ENCODE measurements around the gene FBXW10B. TPM values are rescaled to one million over a fixed set of nuclear protein-coding genes. Genes with fewer than 3 reads are reported as not detected.
"Not testable (repeated sequence)": the region's sequence is repeated elsewhere in the genome, so short reads cannot be mapped to it uniquely, and the experiment has no call there.

Gene FBXW10B
- total and polyA plus RNA-seq, 4 donors, result 0.10 to 0.59 (median 0.42) TPM; not detected in 1

- H3K9me3 ChIP-seq (ENCODE audit: control insufficient read depth in 4 of 4, low read length in 3 of 4); H3K9ac ChIP-seq (ENCODE audit: low read depth in 1 of 2, low read length in 2 of 2); H3K36me3 ChIP-seq (ENCODE audit: control insufficient read depth in 4 of 4, insufficient read depth in 3 of 4, low read depth in 1 of 4, low read length in 3 of 4); H3K27ac ChIP-seq (ENCODE audit: low read depth in 1 of 2, low read length in 2 of 2); DNase-seq (ENCODE audit: low spot score); H3K4me3 ChIP-seq (ENCODE audit: low read depth in 1 of 3, low read length in 3 of 3); H3K4me1 ChIP-seq (ENCODE audit: control insufficient read depth in 4 of 4, insufficient read depth in 4 of 4, low read length in 3 of 4); H3K27me3 ChIP-seq (ENCODE audit: control insufficient read depth in 4 of 4, insufficient read depth in 4 of 4, low read length in 3 of 4): not testable (repeated sequence)
- WGBS, result 91% methylated on average over 8 of the region's 8 CpGs
Observed at GRCh38 chr17:15588017-15588416, 31.5 kb downstream of the FBXW10B start.

GRCh38 chr17:15583313-15583712 lies 36.2 kb downstream of the FBXW10B start:
- H3K4me3 ChIP-seq (ENCODE audit: low read depth in 1 of 3, low read length in 3 of 3); H3K4me1 ChIP-seq (ENCODE audit: control insufficient read depth in 4 of 4, insufficient read depth in 4 of 4, low read length in 3 of 4); H3K9me3 ChIP-seq (ENCODE audit: control insufficient read depth in 4 of 4, low read length in 3 of 4); DNase-seq (ENCODE audit: low spot score); H3K9ac ChIP-seq (ENCODE audit: low read depth in 1 of 2, low read length in 2 of 2); H3K27ac ChIP-seq (ENCODE audit: low read depth in 1 of 2, low read length in 2 of 2); H3K36me3 ChIP-seq (ENCODE audit: control insufficient read depth in 4 of 4, insufficient read depth in 3 of 4, low read depth in 1 of 4, low read length in 3 of 4); H3K27me3 ChIP-seq (ENCODE audit: control insufficient read depth in 4 of 4, insufficient read depth in 4 of 4, low read length in 3 of 4): not testable (repeated sequence)
- WGBS, result 68% methylated on average over 2 of the region's 5 CpGs

GRCh38 chr17:15581462-15581861 lies 38.0 kb downstream of the FBXW10B start:
- WGBS, result 93% methylated on average over 4 of the region's 4 CpGs

GRCh38 chr17:15576848-15577247 lies 42.7 kb downstream of the FBXW10B start:
- not testable (repeated sequence) for H3K9ac ChIP-seq (ENCODE audit: low read depth in 1 of 2, low read length in 2 of 2); H3K27ac ChIP-seq (ENCODE audit: low read depth in 1 of 2, low read length in 2 of 2); H3K4me3 ChIP-seq (ENCODE audit: low read depth in 1 of 3, low read length in 3 of 3); H3K4me1 ChIP-seq (ENCODE audit: control insufficient read depth in 4 of 4, insufficient read depth in 4 of 4, low read length in 3 of 4); H3K27me3 ChIP-seq (ENCODE audit: control insufficient read depth in 4 of 4, insufficient read depth in 4 of 4, low read length in 3 of 4); DNase-seq (ENCODE audit: low spot score); H3K36me3 ChIP-seq (ENCODE audit: control insufficient read depth in 4 of 4, insufficient read depth in 3 of 4, low read depth in 1 of 4, low read length in 3 of 4); H3K9me3 ChIP-seq (ENCODE audit: control insufficient read depth in 4 of 4, low read length in 3 of 4)
- WGBS, result no CpG with 5 or more reads among the region's 1 CpG

More at GRCh38 chr17:15581462-15581861, 38.0 kb downstream of the FBXW10B start:
- not testable (repeated sequence) for H3K4me3 ChIP-seq (ENCODE audit: low read depth in 1 of 3, low read length in 3 of 3); H3K36me3 ChIP-seq (ENCODE audit: control insufficient read depth in 4 of 4, insufficient read depth in 3 of 4, low read depth in 1 of 4, low read length in 3 of 4); H3K9ac ChIP-seq (ENCODE audit: low read depth in 1 of 2, low read length in 2 of 2); H3K27me3 ChIP-seq (ENCODE audit: control insufficient read depth in 4 of 4, insufficient read depth in 4 of 4, low read length in 3 of 4); DNase-seq (ENCODE audit: low spot score); H3K9me3 ChIP-seq (ENCODE audit: control insufficient read depth in 4 of 4, low read length in 3 of 4); H3K4me1 ChIP-seq (ENCODE audit: control insufficient read depth in 4 of 4, insufficient read depth in 4 of 4, low read length in 3 of 4); H3K27ac ChIP-seq (ENCODE audit: low read depth in 1 of 2, low read length in 2 of 2)

GRCh38 chr17:15574660-15575059 lies 44.8 kb downstream of the FBXW10B start:
- not testable (repeated sequence) for H3K9ac ChIP-seq (ENCODE audit: low read depth in 1 of 2, low read length in 2 of 2); H3K36me3 ChIP-seq (ENCODE audit: control insufficient read depth in 4 of 4, insufficient read depth in 3 of 4, low read depth in 1 of 4, low read length in 3 of 4); DNase-seq (ENCODE audit: low spot score); H3K27me3 ChIP-seq (ENCODE audit: control insufficient read depth in 4 of 4, insufficient read depth in 4 of 4, low read length in 3 of 4); H3K27ac ChIP-seq (ENCODE audit: low read depth in 1 of 2, low read length in 2 of 2); H3K4me3 ChIP-seq (ENCODE audit: low read depth in 1 of 3, low read length in 3 of 3); H3K4me1 ChIP-seq (ENCODE audit: control insufficient read depth in 4 of 4, insufficient read depth in 4 of 4, low read length in 3 of 4); H3K9me3 ChIP-seq (ENCODE audit: control insufficient read depth in 4 of 4, low read length in 3 of 4)
- 87% methylated on average over 2 of the region's 5 CpGs for WGBS

- not testable (repeated sequence) for H3K27me3 ChIP-seq (ENCODE audit: control insufficient read depth in 4 of 4, insufficient read depth in 4 of 4, low read length in 3 of 4); H3K27ac ChIP-seq (ENCODE audit: low read depth in 1 of 2, low read length in 2 of 2); DNase-seq (ENCODE audit: low spot score); H3K9me3 ChIP-seq (ENCODE audit: control insufficient read depth in 4 of 4, low read length in 3 of 4); H3K36me3 ChIP-seq (ENCODE audit: control insufficient read depth in 4 of 4, insufficient read depth in 3 of 4, low read depth in 1 of 4, low read length in 3 of 4); H3K4me1 ChIP-seq (ENCODE audit: control insufficient read depth in 4 of 4, insufficient read depth in 4 of 4, low read length in 3 of 4); H3K4me3 ChIP-seq (ENCODE audit: low read depth in 1 of 3, low read length in 3 of 3); H3K9ac ChIP-seq (ENCODE audit: low read depth in 1 of 2, low read length in 2 of 2)
- WGBS, result 46% methylated on average over 4 of the region's 4 CpGs
Observed at GRCh38 chr17:15573870-15574269, 45.6 kb downstream of the FBXW10B start.

Small RNAs within 50 kb of the gene (small RNA-seq; reads per million reads assigned to genes)
- gene AC005838.1 (not detected), gene RF00090 (not detected)

Other genes starting within 250 kb of the FBXW10B start
- gene CDRT4, start 152.1 kb downstream of the FBXW10B start, total RNA-seq, result 1 to 10 TPM; 1.8 to 3.3 TPM
- gene CDRT4, start 152.1 kb downstream of the FBXW10B start, polyA plus RNA-seq, result under 1 TPM in 1 of 2 donors, not detected in 1; 0.43 TPM
- gene TVP23C, start 56.2 kb downstream of the FBXW10B start, total RNA-seq, result 10 to 100 TPM in 1 of 2 donors, 1 to 10 TPM in 1; 8.8 to 20.7 TPM
- gene TVP23C, start 56.2 kb downstream of the FBXW10B start, polyA plus RNA-seq, result 1 to 10 TPM in 1 of 2 donors, under 1 TPM in 1; 0.77 to 1.0 TPM
- gene TRIM16, start 64.6 kb upstream of the FBXW10B start, total RNA-seq, result 1 to 10 TPM; 6.5 to 6.6 TPM
- gene TRIM16, start 64.6 kb upstream of the FBXW10B start, polyA plus RNA-seq, result 1 to 10 TPM; 1.9 to 2.8 TPM
- gene ZNF286A, start 80.0 kb upstream of the FBXW10B start, total RNA-seq, result 1 to 10 TPM; 6.8 to 7.5 TPM
- 1 to 10 TPM; 1.1 to 1.4 TPM for gene ZNF286A, start 80.0 kb upstream of the FBXW10B start, polyA plus RNA-seq
- not detected for gene TBC1D26, start 112.6 kb upstream of the FBXW10B start, total RNA-seq
- gene TBC1D26, start 112.6 kb upstream of the FBXW10B start, polyA plus RNA-seq, result not detected

Data from liver (tissue), 10 donors.